HepG2 (cell line): Measurements from ENCODE around the gene ANKS1A. TPM values are rescaled to one million over a fixed set of nuclear protein-coding genes. Genes with fewer than 3 reads are reported as not detected.

ENCODE experiments used
- ESRRA ChIP-seq: sonication (generic); formaldehyde crosslinking; IDR thresholded peaks from 2 replicates; pipeline ENCODE4 v1.5.1; 2020; ENCODE audit warnings: mild to moderate bottlenecking, low read depth, missing genetic modification reagents
- FOXK2 ChIP-seq: fragments of 450-650 bp; IDR thresholded peaks from 2 replicates; pipeline ENCODE4 v1.6.1; 2016
- FOXO1 ChIP-seq: sonication (generic); formaldehyde crosslinking; IDR thresholded peaks from 2 replicates; pipeline ENCODE4 v1.4.0; 2020; ENCODE audit warnings: missing genetic modification reagents
- HNF1B ChIP-seq: sonication (generic); formaldehyde crosslinking; IDR thresholded peaks from 2 replicates; pipeline ENCODE4 v1.5.1; 2020; ENCODE audit warnings: mild to moderate bottlenecking, moderate library complexity, missing genetic modification reagents
- JUN ChIP-seq: sonication (generic); formaldehyde crosslinking; IDR thresholded peaks from 2 replicates; pipeline ENCODE4 v1.4.0; 2020; ENCODE audit warnings: mild to moderate bottlenecking, missing genetic modification reagents
- MTA1 ChIP-seq: sonication (generic); formaldehyde crosslinking; IDR thresholded peaks from 2 replicates; pipeline ENCODE4 v1.4.0; 2020; ENCODE audit warnings: missing genetic modification reagents, mild to moderate bottlenecking, borderline replicate concordance
- NR2F6 ChIP-seq, 2 experiments: IDR thresholded peaks; 2 replicates each; pipeline ENCODE4 v1.6.1; 2016; ENCODE audit warnings: antibody characterized with exemption in 1 of 2, mild to moderate bottlenecking in 1 of 2
- PAF1 ChIP-seq: IDR thresholded peaks from 2 replicates; pipeline ENCODE4 v1.6.1; 2016; ENCODE audit warnings: missing genetic modification reagents, missing compliant biosample characterization
- RAD21 ChIP-seq: fragments of 450-650 bp; formaldehyde crosslinking; IDR thresholded peaks from 2 replicates; pipeline ENCODE4 v1.5.0; 2020; ENCODE audit warnings: mild to moderate bottlenecking
- RXRA ChIP-seq: sonication (generic); formaldehyde crosslinking; IDR thresholded peaks from 2 replicates; pipeline ENCODE4 v1.5.1; 2020; ENCODE audit warnings: missing genetic modification reagents
- SOX5 ChIP-seq: IDR thresholded peaks from 2 replicates; pipeline ENCODE4 v1.6.1; 2016; ENCODE audit warnings: borderline replicate concordance
- TBL1XR1 ChIP-seq: fragments of 150-350 bp; IDR thresholded peaks from 2 replicates; pipeline ENCODE4 v1.6.1; 2014; ENCODE audit warnings: borderline replicate concordance, low read length; ENCODE audit not compliant: partially characterized antibody
- TBP ChIP-seq: sonication (generic); formaldehyde crosslinking; IDR thresholded peaks from 2 replicates; pipeline ENCODE4 v1.5.0; 2020; ENCODE audit warnings: missing genetic modification reagents
- TEAD3 ChIP-seq: optimal IDR thresholded peaks from 2 replicates; pipeline ENCODE3; 2016; ENCODE audit warnings: borderline replicate concordance
- TRIM22 ChIP-seq: fragments of 450-650 bp; IDR thresholded peaks from 2 replicates; pipeline ENCODE4 v1.6.1; 2017
- ZNF607 ChIP-seq: sonication (generic); formaldehyde crosslinking; IDR thresholded peaks from 2 replicates; pipeline ENCODE4 v1.5.1; 2020; ENCODE audit warnings: missing genetic modification reagents, mild to moderate bottlenecking, borderline replicate concordance
- ZNF619 ChIP-seq: sonication (generic); formaldehyde crosslinking; IDR thresholded peaks from 2 replicates; pipeline ENCODE4 v1.4.0; 2020; ENCODE audit warnings: mild to moderate bottlenecking, missing genetic modification reagents
- polyA plus RNA-seq, 8 experiments: library from polyadenylated mRNA; depleted of rRNA in 3 of 8; stranded (reverse) in 7 of 8; unstranded in 1 of 8; fragments of >200 nt; fragmentation: Illumina TruSeq in 4 of 8; extraction: Trizol in 4 of 8; gene quantifications; 2 replicates each; pipeline versions ENCODE4 v1.2.1 to v1.2.3, GENCODE V29; 2011 to 2016; ENCODE audit warnings: low read depth in 4 of 8, missing spikeins in 1 of 8, mixed read lengths in 1 of 8; ENCODE audit not compliant: insufficient read depth in 1 of 8
- total RNA-seq, 5 experiments: library from RNA; depleted of rRNA; stranded (reverse); fragments of >200 nt; fragmentation: Illumina TruSeq; extraction: Trizol; gene quantifications; 2 replicates each; pipeline ENCODE4 v1.2.3, GENCODE V29; 2016; ENCODE audit warnings: low read depth in 1 of 5
- TF ChIP-seq, protein P1 (sequence below): sonication (generic); formaldehyde crosslinking; IDR thresholded peaks from 2 replicates; pipeline ENCODE4 v1.5.1; 2020; ENCODE audit warnings: missing genetic modification reagents, mild to moderate bottlenecking, borderline replicate concordance
- TF ChIP-seq, protein P2 (sequence below): sonication (generic); formaldehyde crosslinking; IDR thresholded peaks from 2 replicates; pipeline ENCODE4 v1.4.0; 2020; ENCODE audit warnings: missing genetic modification reagents

Gene ANKS1A
- total and polyA plus RNA-seq, 2 of the 13 experiments (the other 11 are each of a cell fraction or from before 2014, with no cell fraction given) = 7.2 to 15.1 TPM

GRCh38 chr6:35031611-35032529 is 142.8 kb downstream of the ANKS1A start (continued):
- no peak for TF ChIP-seq TRIM22
- TF ChIP-seq, protein P1, sequence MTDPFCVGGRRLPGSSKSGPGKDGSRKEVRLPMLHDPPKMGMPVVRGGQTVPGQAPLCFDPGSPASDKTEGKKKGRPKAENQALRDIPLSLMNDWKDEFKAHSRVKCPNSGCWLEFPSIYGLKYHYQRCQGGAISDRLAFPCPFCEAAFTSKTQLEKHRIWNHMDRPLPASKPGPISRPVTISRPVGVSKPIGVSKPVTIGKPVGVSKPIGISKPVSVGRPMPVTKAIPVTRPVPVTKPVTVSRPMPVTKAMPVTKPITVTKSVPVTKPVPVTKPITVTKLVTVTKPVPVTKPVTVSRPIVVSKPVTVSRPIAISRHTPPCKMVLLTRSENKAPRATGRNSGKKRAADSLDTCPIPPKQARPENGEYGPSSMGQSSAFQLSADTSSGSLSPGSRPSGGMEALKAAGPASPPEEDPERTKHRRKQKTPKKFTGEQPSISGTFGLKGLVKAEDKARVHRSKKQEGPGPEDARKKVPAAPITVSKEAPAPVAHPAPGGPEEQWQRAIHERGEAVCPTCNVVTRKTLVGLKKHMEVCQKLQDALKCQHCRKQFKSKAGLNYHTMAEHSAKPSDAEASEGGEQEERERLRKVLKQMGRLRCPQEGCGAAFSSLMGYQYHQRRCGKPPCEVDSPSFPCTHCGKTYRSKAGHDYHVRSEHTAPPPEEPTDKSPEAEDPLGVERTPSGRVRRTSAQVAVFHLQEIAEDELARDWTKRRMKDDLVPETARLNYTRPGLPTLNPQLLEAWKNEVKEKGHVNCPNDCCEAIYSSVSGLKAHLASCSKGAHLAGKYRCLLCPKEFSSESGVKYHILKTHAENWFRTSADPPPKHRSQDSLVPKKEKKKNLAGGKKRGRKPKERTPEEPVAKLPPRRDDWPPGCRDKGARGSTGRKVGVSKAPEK = peak; percentile 35; the same call in 1 of the 2 replicates
- TF ChIP-seq RAD21 (CRISPR knock-in tag) = 0 out of 2 replicates have a peak, but pooled peaks have one; percentile 9
- peak; percentile 66; the same call in 1 of the 2 replicates for TF ChIP-seq HNF1B (CRISPR knock-in tag)
- no peak for TF ChIP-seq PAF1
- no peak; the same call in none of the 2 replicates for TF ChIP-seq JUN
- TF ChIP-seq, protein P2, sequence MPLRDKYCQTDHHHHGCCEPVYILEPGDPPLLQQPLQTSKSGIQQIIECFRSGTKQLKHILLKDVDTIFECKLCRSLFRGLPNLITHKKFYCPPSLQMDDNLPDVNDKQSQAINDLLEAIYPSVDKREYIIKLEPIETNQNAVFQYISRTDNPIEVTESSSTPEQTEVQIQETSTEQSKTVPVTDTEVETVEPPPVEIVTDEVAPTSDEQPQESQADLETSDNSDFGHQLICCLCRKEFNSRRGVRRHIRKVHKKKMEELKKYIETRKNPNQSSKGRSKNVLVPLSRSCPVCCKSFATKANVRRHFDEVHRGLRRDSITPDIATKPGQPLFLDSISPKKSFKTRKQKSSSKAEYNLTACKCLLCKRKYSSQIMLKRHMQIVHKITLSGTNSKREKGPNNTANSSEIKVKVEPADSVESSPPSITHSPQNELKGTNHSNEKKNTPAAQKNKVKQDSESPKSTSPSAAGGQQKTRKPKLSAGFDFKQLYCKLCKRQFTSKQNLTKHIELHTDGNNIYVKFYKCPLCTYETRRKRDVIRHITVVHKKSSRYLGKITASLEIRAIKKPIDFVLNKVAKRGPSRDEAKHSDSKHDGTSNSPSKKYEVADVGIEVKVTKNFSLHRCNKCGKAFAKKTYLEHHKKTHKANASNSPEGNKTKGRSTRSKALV (CRISPR knock-in tag) = peak; percentile 65; the same call in 1 of the 2 replicates
- no peak for TF ChIP-seq NR2F6 (IDR thresholded peaks at IDR 0.05)
- peak; percentile 69 for TF ChIP-seq NR2F6 (CRISPR knock-in tag; IDR thresholded peaks at IDR 0.05)
- TF ChIP-seq ZNF607 (CRISPR knock-in tag) = no peak; the same call in 1 of the 2 replicates
- peak; percentile 65 for TF ChIP-seq ESRRA (CRISPR knock-in tag)
- TF ChIP-seq ZNF619 = 0 out of 2 replicates have a peak, but pooled peaks have one; percentile 63
- TF ChIP-seq FOXO1 = peak; percentile 81
- peak; percentile 29; the same call in 1 of the 2 replicates for TF ChIP-seq SOX5
- no peak for TF ChIP-seq FOXK2
- TF ChIP-seq RXRA (CRISPR knock-in tag) = peak; percentile 37; the same call in 1 of the 2 replicates
- TF ChIP-seq MTA1 (CRISPR knock-in tag) = peak; percentile 82
- no peak for TF ChIP-seq TBP (CRISPR knock-in tag)
- TF ChIP-seq TBL1XR1 = no peak
- peak; percentile 41 for TF ChIP-seq TEAD3 (CRISPR knock-in tag)
